Fibroblast of lung (primary cell): ENCODE data around the gene ERBB4. TPM values are rescaled to one million over a fixed set of nuclear protein-coding genes. Genes with fewer than 3 reads are reported as not detected.

Experiments used
- DNase-seq, 2 donors: peaks; one replicate each; pipeline versions ENCODE4 v3.0.0 to v3.0.0-alpha.2; 2010; ENCODE audit warnings: low read depth in 2 of 2
- H2AFZ ChIP-seq: 2 replicates; pipeline ENCODE4 v1.5.1; 2012; ENCODE audit warnings: low read length, control low read depth, inconsistent platforms
- H3K27ac ChIP-seq: 2 replicates; pipeline ENCODE4 v1.5.1; 2011; ENCODE audit warnings: low read length, control low read depth; ENCODE audit not compliant: insufficient read depth
- H3K27me3 ChIP-seq: 2 replicates; pipeline ENCODE4 v1.5.1; 2011; ENCODE audit warnings: mild to moderate bottlenecking, low read length; ENCODE audit not compliant: control insufficient read depth, insufficient read depth
- H3K36me3 ChIP-seq: 2 replicates; pipeline ENCODE4 v1.5.1; 2011; ENCODE audit warnings: low read length; ENCODE audit not compliant: control insufficient read depth, insufficient read depth
- H3K4me1 ChIP-seq: 2 replicates; pipeline ENCODE4 v1.5.1; 2011; ENCODE audit warnings: low read length; ENCODE audit not compliant: control insufficient read depth, insufficient read depth; ENCODE audit errors: extremely low read depth
- H3K4me2 ChIP-seq: 2 replicates; pipeline ENCODE4 v1.5.1; 2011; ENCODE audit warnings: low read length, control low read depth; ENCODE audit not compliant: insufficient read depth; ENCODE audit errors: extremely low read depth
- H3K4me3 ChIP-seq, 4 experiments: fragments of 200-600 bp in 1 of 4; sonication (generic) in 1 of 4; replicated peaks in 1 of 4; 2 replicates each; pipeline ENCODE4 v1.5.1; 2011 to 2016; ENCODE audit warnings: low read length in 4 of 4, low read depth in 3 of 4, mild to moderate bottlenecking in 3 of 4, control low read depth in 2 of 4, inconsistent platforms in 1 of 4, mixed read lengths in 1 of 4; ENCODE audit not compliant: insufficient read depth in 1 of 4; ENCODE audit errors: control extremely low read depth in 1 of 4
- H3K79me2 ChIP-seq: 2 replicates; pipeline ENCODE4 v1.5.1; 2012; ENCODE audit warnings: mild to moderate bottlenecking, low read length, inconsistent platforms; ENCODE audit not compliant: control insufficient read depth, insufficient read depth
- H3K9ac ChIP-seq: 2 replicates; pipeline ENCODE4 v1.5.1; 2011; ENCODE audit warnings: mild to moderate bottlenecking, low read length, control low read depth; ENCODE audit not compliant: insufficient read depth
- H3K9me3 ChIP-seq: 2 replicates; pipeline ENCODE4 v1.5.1; 2012; ENCODE audit warnings: low read depth, low read length; ENCODE audit not compliant: control insufficient read depth, insufficient read depth
- H4K20me1 ChIP-seq: 2 replicates; pipeline ENCODE4 v1.5.1; 2011; ENCODE audit warnings: low read length; ENCODE audit not compliant: control insufficient read depth, insufficient read depth; ENCODE audit errors: extremely low read depth
- EZH2 ChIP-seq: IDR thresholded peaks from 2 replicates; pipeline ENCODE4 v1.5.1; 2012; ENCODE audit warnings: low read length, control low read depth, mild to moderate bottlenecking; ENCODE audit errors: missing control alignments
- polyA plus RNA-seq, 2 donors: library from polyadenylated mRNA; depleted of rRNA in 1 of 2; stranded (reverse) in 1 of 2; unstranded in 1 of 2; fragments of >200 nt; gene quantifications; 2 replicates each; pipeline ENCODE4 v1.2.1, GENCODE V29; 2011 to 2012; ENCODE audit warnings: missing spikeins in 1 of 2
- total RNA-seq: library from RNA; depleted of rRNA; stranded (reverse); fragments of >200 nt; gene quantifications from 2 replicates; pipeline ENCODE4 v1.2.1, GENCODE V29; 2014
- TF ChIP-seq, protein P1 (sequence below), 2 donors: IDR thresholded peaks in 1 of 2; conservative IDR thresholded peaks in 1 of 2; 1 replicate in 1 of 2; 2 replicates in 1 of 2; pipeline ENCODE4 v1.5.1; 2011 to 2012; ENCODE audit warnings: low read length in 2 of 2, control low read depth in 1 of 2, inconsistent platforms in 1 of 2, low read depth in 1 of 2, mild to moderate bottlenecking in 1 of 2

The ERBB4 gene
- total and polyA plus RNA-seq, 2 donors (not counting 1 experiment from before 2014, with no cell fraction given) = 0.08 to 0.17 TPM

DNA sequence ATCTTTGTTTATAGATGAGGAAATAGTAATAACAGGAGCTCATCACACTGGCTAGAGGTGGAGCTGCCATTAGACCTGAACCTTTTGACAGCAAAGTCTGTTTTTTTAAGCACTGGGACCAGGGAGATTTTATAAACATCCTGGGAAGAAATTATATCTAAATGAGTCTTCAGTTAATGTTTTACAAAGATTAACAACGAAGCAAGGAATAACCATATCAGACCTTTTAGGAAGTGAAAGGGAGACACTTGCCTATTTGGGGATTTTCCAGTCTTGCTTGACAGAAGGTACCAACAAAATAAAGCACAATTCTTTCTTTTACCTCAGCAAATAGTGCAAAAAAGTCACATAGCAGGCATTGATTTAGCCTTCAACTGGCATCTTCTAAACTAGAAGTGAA is 1205.2 kb downstream of the ERBB4 start:
- no peaks in the 10 kb centered on the region for H3K36me3 ChIP-seq
- H2AFZ ChIP-seq = no peak overlapping the region
- H3K27ac ChIP-seq = no peak overlapping the region
- DNase-seq = no peak
- no peak overlapping the region for H3K4me3 ChIP-seq
- no peak overlapping the region for H3K4me2 ChIP-seq
- H3K4me1 ChIP-seq = no peaks in the 10 kb centered on the region
- no peaks in the 10 kb centered on the region for H3K9me3 ChIP-seq
- no peak overlapping the region for H3K9ac ChIP-seq
- H4K20me1 ChIP-seq = no peaks in the 10 kb centered on the region
- TF ChIP-seq, protein P1, sequence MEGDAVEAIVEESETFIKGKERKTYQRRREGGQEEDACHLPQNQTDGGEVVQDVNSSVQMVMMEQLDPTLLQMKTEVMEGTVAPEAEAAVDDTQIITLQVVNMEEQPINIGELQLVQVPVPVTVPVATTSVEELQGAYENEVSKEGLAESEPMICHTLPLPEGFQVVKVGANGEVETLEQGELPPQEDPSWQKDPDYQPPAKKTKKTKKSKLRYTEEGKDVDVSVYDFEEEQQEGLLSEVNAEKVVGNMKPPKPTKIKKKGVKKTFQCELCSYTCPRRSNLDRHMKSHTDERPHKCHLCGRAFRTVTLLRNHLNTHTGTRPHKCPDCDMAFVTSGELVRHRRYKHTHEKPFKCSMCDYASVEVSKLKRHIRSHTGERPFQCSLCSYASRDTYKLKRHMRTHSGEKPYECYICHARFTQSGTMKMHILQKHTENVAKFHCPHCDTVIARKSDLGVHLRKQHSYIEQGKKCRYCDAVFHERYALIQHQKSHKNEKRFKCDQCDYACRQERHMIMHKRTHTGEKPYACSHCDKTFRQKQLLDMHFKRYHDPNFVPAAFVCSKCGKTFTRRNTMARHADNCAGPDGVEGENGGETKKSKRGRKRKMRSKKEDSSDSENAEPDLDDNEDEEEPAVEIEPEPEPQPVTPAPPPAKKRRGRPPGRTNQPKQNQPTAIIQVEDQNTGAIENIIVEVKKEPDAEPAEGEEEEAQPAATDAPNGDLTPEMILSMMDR (conservative IDR thresholded peaks at IDR 0.05 in 1 of 2, IDR thresholded peaks at IDR 0.05 in 1 of 2; ENCODE audit: low read depth in 1 of 2, low read length in 2 of 2) = no peak
- no peak for TF ChIP-seq EZH2
- H3K27me3 ChIP-seq = no peaks in the 10 kb centered on the region
- no peaks in the 10 kb centered on the region for H3K79me2 ChIP-seq

DNA sequence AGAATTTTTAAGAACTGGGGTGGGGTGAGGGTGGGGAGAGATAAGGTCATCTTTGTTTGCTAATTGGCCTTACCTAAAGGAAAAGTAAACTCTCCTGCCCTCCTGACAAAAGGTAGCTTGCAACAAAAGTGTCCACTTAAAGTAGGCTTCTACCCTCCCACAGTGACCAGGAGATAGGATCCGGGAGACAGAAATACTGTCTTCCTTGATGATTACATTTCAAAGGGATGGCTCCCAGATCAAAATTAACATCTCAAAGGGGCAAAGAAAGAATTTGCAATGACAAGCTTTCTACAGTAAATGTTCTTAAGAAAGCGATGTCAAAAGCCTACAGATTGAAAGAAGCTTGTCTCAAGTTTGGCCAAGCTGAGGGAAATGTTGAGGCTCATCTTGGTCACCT is 1206.9 kb downstream of the ERBB4 start:
- no peak overlapping the region for H3K9ac ChIP-seq
- no peak overlapping the region for H3K27ac ChIP-seq
- TF ChIP-seq, protein P1 (conservative IDR thresholded peaks at IDR 0.05 in 1 of 2, IDR thresholded peaks at IDR 0.05 in 1 of 2; ENCODE audit: low read depth in 1 of 2, low read length in 2 of 2) = no peak
- TF ChIP-seq EZH2 = no peak

DNA sequence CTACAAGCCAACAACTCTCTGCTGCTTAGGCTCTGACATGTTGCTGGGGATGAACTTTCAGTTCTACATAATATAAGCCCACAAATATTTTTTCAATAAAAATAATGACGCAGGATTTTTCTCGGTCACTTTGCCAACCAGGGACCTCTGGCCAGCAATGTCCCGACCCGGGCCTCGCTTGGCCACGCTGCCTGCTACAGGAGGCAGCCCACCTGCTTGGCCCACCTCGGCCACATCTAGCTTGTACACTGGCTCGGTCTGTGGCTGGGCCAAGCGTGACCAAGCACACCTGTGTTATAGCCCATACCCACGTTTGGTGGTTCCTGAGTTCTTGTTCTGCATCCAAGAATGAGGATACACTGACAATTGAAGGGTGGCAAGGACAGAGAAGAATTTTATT is 1208.7 kb downstream of the ERBB4 start:
- Histone ChIP-seq H3K79me2 (no peaks in the 10 kb centered on the region), H3K36me3 (no peaks in the 10 kb centered on the region), H2AFZ (no peak overlapping the region), H3K9ac (no peak overlapping the region), H3K9me3 (no peaks in the 10 kb centered on the region), H3K27me3 (no peaks in the 10 kb centered on the region), H4K20me1 (no peaks in the 10 kb centered on the region), H3K4me3 (no peak overlapping the region), H3K4me1 (no peaks in the 10 kb centered on the region), H3K27ac (no peak overlapping the region), H3K4me2 (no peak overlapping the region)
- no peak for DNase-seq
- TF ChIP-seq EZH2 = no peak
- TF ChIP-seq, protein P1 (conservative IDR thresholded peaks at IDR 0.05 in 1 of 2, IDR thresholded peaks at IDR 0.05 in 1 of 2; ENCODE audit: low read depth in 1 of 2, low read length in 2 of 2) = no peak

More for the DNA sequence above, 1206.9 kb downstream of the ERBB4 start:
- H3K9me3 ChIP-seq = no peaks in the 10 kb centered on the region
- no peaks in the 10 kb centered on the region for H3K27me3 ChIP-seq
- no peak overlapping the region for H3K4me3 ChIP-seq
- H4K20me1 ChIP-seq = no peaks in the 10 kb centered on the region
- no peak for DNase-seq
- H3K4me1 ChIP-seq = no peaks in the 10 kb centered on the region
- no peak overlapping the region for H3K4me2 ChIP-seq
- H3K36me3 ChIP-seq = no peaks in the 10 kb centered on the region
- H2AFZ ChIP-seq = no peak overlapping the region
- H3K79me2 ChIP-seq = no peaks in the 10 kb centered on the region
